Iris pigment epithelial cell (primary cell): Measurements from ENCODE around the gene ADORA1.

Source experiments
- DNase-seq: peaks from one replicate; pipeline ENCODE4 v3.0.0-alpha.2; 2011; ENCODE audit warnings: low read depth

ADORA1 gene

DNA sequence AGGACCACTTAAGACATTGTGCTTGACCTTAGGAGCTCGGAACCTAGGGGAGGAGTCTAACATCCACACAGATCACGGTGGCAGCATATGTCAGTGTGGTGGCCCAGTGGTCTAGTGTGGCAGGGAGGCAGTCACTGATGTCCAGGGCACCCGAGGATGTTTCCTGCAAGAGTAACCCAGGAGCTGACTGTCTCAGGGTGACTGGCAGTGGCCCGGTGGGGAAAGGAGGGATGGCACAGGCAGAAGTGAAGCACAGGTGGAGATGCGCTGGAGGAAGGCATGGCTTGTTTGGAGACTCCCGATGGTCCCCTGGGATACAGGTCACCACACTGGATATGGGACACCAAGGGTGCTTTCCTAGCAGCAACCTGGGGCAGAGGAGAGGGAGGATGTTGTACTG, 85.6 kb downstream of the ADORA1 start:
- no peak for DNase-seq

DNA sequence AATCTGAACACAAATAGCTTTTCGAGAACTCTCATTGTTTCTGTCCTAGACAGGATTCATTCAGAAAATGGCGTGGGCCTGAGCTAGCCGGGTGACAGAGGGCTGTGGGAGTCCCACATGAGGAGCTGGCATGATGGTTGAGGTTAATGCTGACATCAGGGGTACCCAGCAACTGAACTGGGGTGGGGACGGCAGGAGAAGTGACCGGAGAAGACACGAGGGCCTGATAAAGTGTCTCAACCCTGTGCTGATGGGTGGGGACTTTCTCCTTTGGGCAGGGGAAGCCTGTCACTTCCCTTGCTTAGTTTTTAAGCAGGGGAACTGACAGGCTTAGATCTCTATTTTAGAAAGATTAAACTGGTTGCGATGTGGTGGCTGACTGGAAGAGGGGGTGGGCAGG, 87.3 kb downstream of the ADORA1 start:
- no peak for DNase-seq

DNA sequence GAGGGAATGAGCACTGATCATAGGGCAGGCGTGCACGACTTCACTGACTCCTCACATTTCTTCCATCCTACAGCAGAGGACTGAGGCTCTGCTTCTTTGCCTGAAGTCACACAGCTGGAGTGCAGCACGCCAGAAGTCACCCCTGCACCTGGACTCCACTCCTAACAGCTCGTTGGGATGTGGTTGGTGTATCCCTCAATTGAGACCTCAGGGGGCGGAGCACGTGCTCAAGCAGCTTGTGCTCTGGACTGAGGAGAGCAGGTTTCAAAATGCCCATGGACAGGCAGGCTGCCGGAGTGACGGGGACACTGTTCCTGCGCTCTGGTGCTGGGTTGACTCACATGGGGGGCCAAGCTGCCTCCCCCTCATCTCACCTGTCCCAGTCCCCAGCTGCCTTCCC, 88.0 kb downstream of the ADORA1 start:
- no peak for DNase-seq

DNA sequence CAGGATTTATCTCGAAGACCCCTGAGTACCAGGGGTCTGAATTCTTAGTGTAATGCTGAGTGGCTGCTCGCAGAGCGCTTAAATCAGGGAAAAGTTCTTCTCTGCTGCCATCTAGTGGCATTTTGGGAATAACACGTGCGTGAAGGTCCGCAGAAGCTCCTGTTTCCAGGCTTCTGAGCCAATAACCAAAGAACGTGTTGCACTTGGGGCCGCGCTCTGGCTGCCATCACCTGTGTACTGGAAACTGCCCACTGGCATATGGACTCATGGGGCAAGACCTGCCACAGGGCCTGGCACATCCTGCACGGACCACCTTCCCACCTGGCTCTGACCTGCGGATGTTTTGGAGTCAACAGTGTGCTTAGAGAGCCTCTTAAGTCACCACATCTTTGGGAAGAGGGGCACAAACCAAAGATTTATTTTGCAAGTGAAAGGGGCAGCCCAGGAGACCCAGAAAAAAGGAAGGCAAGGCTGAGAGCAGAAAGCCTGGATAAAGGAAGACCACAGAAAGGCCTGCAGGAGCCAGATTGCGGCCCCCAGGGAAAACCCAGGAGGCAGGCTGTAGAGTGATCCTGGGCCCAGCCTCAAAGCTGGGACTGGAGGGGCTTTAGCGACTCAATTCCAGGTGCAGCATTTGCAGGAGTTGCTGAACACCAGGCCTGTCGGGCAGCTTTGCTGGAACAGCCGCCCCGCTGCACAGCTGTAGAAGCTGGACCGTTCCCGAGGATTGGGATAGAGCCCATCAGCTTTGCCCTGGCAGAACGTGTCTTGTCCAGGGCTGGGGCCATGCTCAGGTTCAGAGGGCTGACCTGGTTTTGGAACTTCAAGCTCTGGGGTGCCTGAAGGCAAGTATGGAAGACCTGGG, 89.0 kb downstream of the ADORA1 start:
- peak; percentile 59 for DNase-seq
